H9 (cell line): Measurements from ENCODE around the gene B3GALT5. TPM values are rescaled to one million over a fixed set of nuclear protein-coding genes. Genes with fewer than 3 reads are reported as not detected.

Experiments used
- DNase-seq: peaks from one replicate; pipeline ENCODE4 v3.0.0-alpha.2; 2017
- H2AFZ ChIP-seq: one replicate; pipeline ENCODE4 v1.6.1; 2013; ENCODE audit warnings: mild to moderate bottlenecking, low read length, control low read depth, moderate library complexity
- H2AK5ac ChIP-seq: 2 replicates; pipeline ENCODE4 v1.6.1; 2013; ENCODE audit warnings: low read length, control low read depth, mixed read lengths; ENCODE audit not compliant: insufficient read length
- H2BK120ac ChIP-seq: one replicate; pipeline ENCODE4 v1.6.1; 2013; ENCODE audit warnings: low read depth, mild to moderate bottlenecking, low read length, control low read depth, inconsistent platforms; ENCODE audit not compliant: poor library complexity, severe bottlenecking
- H2BK12ac ChIP-seq: 2 replicates; pipeline ENCODE4 v1.6.1; 2013; ENCODE audit warnings: low read length, control low read depth, mixed read lengths, low read depth; ENCODE audit not compliant: insufficient read length
- H2BK15ac ChIP-seq: 2 replicates; pipeline ENCODE4 v1.6.1; 2013; ENCODE audit warnings: low read depth, low read length, control low read depth
- H2BK20ac ChIP-seq: one replicate; pipeline ENCODE4 v1.6.1; 2013; ENCODE audit warnings: low read depth, mild to moderate bottlenecking, low read length, control low read depth, inconsistent platforms; ENCODE audit not compliant: poor library complexity, severe bottlenecking
- H2BK5ac ChIP-seq: 2 replicates; pipeline ENCODE4 v1.6.1; 2013; ENCODE audit warnings: low read length, control low read depth, mixed read lengths; ENCODE audit not compliant: insufficient read length
- H3K14ac ChIP-seq: 2 replicates; pipeline ENCODE4 v1.6.1; 2013; ENCODE audit warnings: low read length, control low read depth; ENCODE audit not compliant: insufficient read depth
- H3K18ac ChIP-seq: 2 replicates; pipeline ENCODE4 v1.6.1; 2013; ENCODE audit warnings: low read depth, mild to moderate bottlenecking, mixed read lengths, low read length, control low read depth; ENCODE audit not compliant: insufficient read length
- H3K23ac ChIP-seq: 2 replicates; pipeline ENCODE4 v1.6.1; 2013; ENCODE audit warnings: low read length, control low read depth, mixed read lengths, low read depth; ENCODE audit not compliant: insufficient read length
- H3K23me2 ChIP-seq: 2 replicates; pipeline ENCODE4 v1.6.1; 2013; ENCODE audit warnings: low read depth, mild to moderate bottlenecking, mixed read lengths, low read length, control low read depth; ENCODE audit not compliant: insufficient read length, poor library complexity, severe bottlenecking
- H3K27ac ChIP-seq: 2 replicates; pipeline ENCODE4 v1.5.1; 2013; ENCODE audit warnings: low read length, control low read depth, mixed read lengths, low read depth; ENCODE audit not compliant: insufficient read length
- H3K27me3 ChIP-seq: 2 replicates; pipeline ENCODE4 v1.6.1; 2013; ENCODE audit warnings: low read length, control low read depth, inconsistent platforms; ENCODE audit not compliant: insufficient read depth
- H3K4ac ChIP-seq: 2 replicates; pipeline ENCODE4 v1.6.1; 2013; ENCODE audit warnings: low read depth, mild to moderate bottlenecking, control low read depth, inconsistent platforms, low read length, moderate library complexity
- H3K4me1 ChIP-seq: 2 replicates; pipeline ENCODE4 v1.6.1; 2013; ENCODE audit warnings: low read length, control low read depth, inconsistent platforms; ENCODE audit not compliant: insufficient read depth
- H3K4me2 ChIP-seq: 2 replicates; pipeline ENCODE4 v1.6.1; 2013; ENCODE audit warnings: low read length, control low read depth, mixed read lengths; ENCODE audit not compliant: insufficient read length, insufficient read depth
- H3K56ac ChIP-seq: 2 replicates; pipeline ENCODE4 v1.6.1; 2013; ENCODE audit warnings: low read depth, mild to moderate bottlenecking, mixed read lengths, low read length, control low read depth; ENCODE audit not compliant: insufficient read length
- H3K79me1 ChIP-seq: 2 replicates; pipeline ENCODE4 v1.6.1; 2013; ENCODE audit warnings: low read depth, mild to moderate bottlenecking, moderate library complexity, low read length, control low read depth, inconsistent platforms; ENCODE audit not compliant: insufficient read depth, poor library complexity, severe bottlenecking
- H3K79me2 ChIP-seq: 2 replicates; pipeline ENCODE4 v1.6.1; 2013; ENCODE audit warnings: low read length, control low read depth, inconsistent platforms; ENCODE audit not compliant: insufficient read depth
- H3K9ac ChIP-seq: 2 replicates; pipeline ENCODE4 v1.6.1; 2013; ENCODE audit warnings: low read length, control low read depth, mixed read lengths; ENCODE audit not compliant: insufficient read length; ENCODE audit errors: extremely low read depth
- H3K9me3 ChIP-seq: one replicate; pipeline ENCODE4 v1.6.1; 2013; ENCODE audit warnings: low read depth, low read length, inconsistent platforms; ENCODE audit not compliant: control insufficient read depth
- H3T11ph ChIP-seq: one replicate; pipeline ENCODE4 v1.6.1; 2013; ENCODE audit warnings: mild to moderate bottlenecking, low read length, control low read depth, inconsistent platforms
- H4K20me1 ChIP-seq: one replicate; pipeline ENCODE4 v1.6.1; 2013; ENCODE audit not compliant: control insufficient read depth, insufficient read length, insufficient read depth
- H4K5ac ChIP-seq: 2 replicates; pipeline ENCODE4 v1.6.1; 2013; ENCODE audit warnings: low read depth, mild to moderate bottlenecking, mixed read lengths, low read length, control low read depth; ENCODE audit not compliant: insufficient read length
- H4K8ac ChIP-seq: replicated peaks from 2 replicates; pipeline ENCODE4 v1.6.1; 2013; ENCODE audit warnings: low read length, control low read depth, mixed read lengths, low read depth; ENCODE audit not compliant: insufficient read length
- H4K91ac ChIP-seq: 2 replicates; pipeline ENCODE4 v1.6.1; 2013; ENCODE audit warnings: low read depth, mild to moderate bottlenecking, moderate library complexity, mixed read lengths, low read length, control low read depth; ENCODE audit not compliant: insufficient read length
- H3K27ac Mint-ChIP-seq, 3 experiments: 2 replicates in 2 of 3; 3 replicates in 1 of 3; pipeline ENCODE4 v1.8.0; 2020 to 2021; ENCODE audit warnings: mixed read lengths in 3 of 3, mild to moderate bottlenecking in 1 of 3, moderate library complexity in 1 of 3
- H3K27me3 Mint-ChIP-seq: 2 replicates; pipeline ENCODE4 v1.8.0; 2021; ENCODE audit warnings: low read depth, mild to moderate bottlenecking, moderate library complexity, mixed read lengths
- H3K36me3 Mint-ChIP-seq, 3 experiments: 2 replicates in 2 of 3; 3 replicates in 1 of 3; pipeline ENCODE4 v1.8.0; 2020 to 2021; ENCODE audit warnings: low read depth in 3 of 3, mixed read lengths in 3 of 3; ENCODE audit not compliant: insufficient read depth in 1 of 3
- H3K4me1 Mint-ChIP-seq, 2 experiments: 2 replicates each; pipeline ENCODE4 v1.8.0; 2020; ENCODE audit warnings: mixed read lengths in 2 of 2
- H3K4me3 Mint-ChIP-seq, 2 experiments: 2 replicates in 1 of 2; 3 replicates in 1 of 2; pipeline ENCODE4 v1.8.0; 2020 to 2021; ENCODE audit warnings: mild to moderate bottlenecking in 2 of 2, mixed read lengths in 2 of 2, moderate library complexity in 1 of 2
- H3K9me3 Mint-ChIP-seq, 2 experiments: 2 replicates in 1 of 2; 3 replicates in 1 of 2; pipeline ENCODE4 v1.8.0; 2020; ENCODE audit warnings: mild to moderate bottlenecking in 2 of 2, mixed read lengths in 2 of 2, moderate library complexity in 1 of 2
- WGBS: extraction: QIAGEN DNeasy Blood & Tissue Kit; methylation state at CpG from one replicate; pipeline ENCODE4 v1.1.7; 2013; ENCODE audit warnings: missing lambda C conversion rate, low lambda C conversion rate, mixed read lengths; ENCODE audit not compliant: insufficient read length; ENCODE audit errors: extremely low coverage; 5-methylcytosine and 5-hydroxymethylcytosine counted together
- total RNA-seq: library from RNA; stranded (reverse); gene quantifications from 2 replicates; pipeline ENCODE4 v1.2.1, GENCODE V29; 2021
- TF ChIP-seq, protein P1 (sequence below): fragments of 200-600 bp; sonication (generic); conservative IDR thresholded peaks from 3 replicates; pipeline ENCODE4 v1.8.0; 2021; ENCODE audit warnings: antibody characterized with exemption, mild to moderate bottlenecking

The B3GALT5 gene
- total RNA-seq, 1 experiment from 2014 or later = 24.7 TPM

DNA sequence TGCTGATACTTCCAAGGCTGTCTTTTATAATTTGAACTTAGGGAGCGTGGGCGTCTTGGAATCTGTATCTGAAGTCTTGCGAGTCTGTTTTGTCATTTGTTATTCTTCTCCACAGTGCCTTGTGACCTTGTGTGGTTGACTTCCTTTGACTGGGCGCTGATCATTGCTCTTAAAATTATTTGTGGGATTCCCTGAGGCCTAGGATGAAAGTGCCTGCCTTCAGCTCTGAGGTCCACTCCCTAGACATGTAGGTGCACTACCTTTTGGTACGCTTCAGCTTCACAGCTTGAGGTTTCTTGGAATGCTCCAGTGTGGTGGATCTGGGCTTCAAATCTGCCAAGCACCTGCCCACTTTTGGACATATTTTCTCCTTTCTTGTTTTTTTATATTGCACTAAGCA, 82.0 kb downstream of the B3GALT5 start:
- Histone ChIP-seq H3K23me2 (no peaks in the 10 kb centered on the region), H3K27ac (no peak overlapping the region), H4K91ac (no peak overlapping the region), H2AFZ (no peak overlapping the region), H3K23ac (no peak overlapping the region), H3K4me2 (no peak overlapping the region), H2BK120ac (no peak overlapping the region), H2BK5ac (no peak overlapping the region), H2BK12ac (no peak overlapping the region), H3K27me3 (no peaks in the 10 kb centered on the region), H2BK15ac (no peak overlapping the region), H2AK5ac (no peak overlapping the region), H4K20me1 (no peaks in the 10 kb centered on the region), H3K79me1 (no peaks in the 10 kb centered on the region), H3K4ac (no peak overlapping the region), H3K79me2 (no peaks in the 10 kb centered on the region), H3K18ac (no peak overlapping the region), H3T11ph (no peak overlapping the region), H4K5ac (no peak overlapping the region), H3K4me1 (no peaks in the 10 kb centered on the region; the same call in 1 of the 2 replicates), H3K9me3 (no peaks in the 10 kb centered on the region), H3K9ac (no peak overlapping the region), H3K56ac (no peak overlapping the region), H2BK20ac (no peak overlapping the region), H4K8ac (no peak overlapping the region), H3K14ac (no peak overlapping the region)
- no CpG with 5 or more reads among the region's 5 CpGs for WGBS
- TF ChIP-seq, protein P1, sequence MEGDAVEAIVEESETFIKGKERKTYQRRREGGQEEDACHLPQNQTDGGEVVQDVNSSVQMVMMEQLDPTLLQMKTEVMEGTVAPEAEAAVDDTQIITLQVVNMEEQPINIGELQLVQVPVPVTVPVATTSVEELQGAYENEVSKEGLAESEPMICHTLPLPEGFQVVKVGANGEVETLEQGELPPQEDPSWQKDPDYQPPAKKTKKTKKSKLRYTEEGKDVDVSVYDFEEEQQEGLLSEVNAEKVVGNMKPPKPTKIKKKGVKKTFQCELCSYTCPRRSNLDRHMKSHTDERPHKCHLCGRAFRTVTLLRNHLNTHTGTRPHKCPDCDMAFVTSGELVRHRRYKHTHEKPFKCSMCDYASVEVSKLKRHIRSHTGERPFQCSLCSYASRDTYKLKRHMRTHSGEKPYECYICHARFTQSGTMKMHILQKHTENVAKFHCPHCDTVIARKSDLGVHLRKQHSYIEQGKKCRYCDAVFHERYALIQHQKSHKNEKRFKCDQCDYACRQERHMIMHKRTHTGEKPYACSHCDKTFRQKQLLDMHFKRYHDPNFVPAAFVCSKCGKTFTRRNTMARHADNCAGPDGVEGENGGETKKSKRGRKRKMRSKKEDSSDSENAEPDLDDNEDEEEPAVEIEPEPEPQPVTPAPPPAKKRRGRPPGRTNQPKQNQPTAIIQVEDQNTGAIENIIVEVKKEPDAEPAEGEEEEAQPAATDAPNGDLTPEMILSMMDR = no peak
- Mint-ChIP-seq H3K36me3 (peaks cover 0 to 7% (median 0%) of the 10 kb centered on the region in 3 experiments; a peak in 3 of 7 replicates), H3K27ac (no peak overlapping the region), H3K9me3 (no peaks in the 10 kb centered on the region), H3K4me3 (no peak overlapping the region), H3K27me3 (no peaks in the 10 kb centered on the region), H3K4me1 (peaks cover 24 to 31% of the 10 kb centered on the region in 2 experiments)
- DNase-seq = no peak
